Measurements from ENCODE around the gene PIK3R2.
"Not testable (repeated sequence)": the region's sequence is repeated elsewhere in the genome, so short reads cannot be mapped to it uniquely, and the experiment has no call there.

The PIK3R2 gene

GRCh38 chr19:18156268-18156667, 3.3 kb downstream of the PIK3R2 start:
- H3K27me3 ChIP-seq (ENCODE audit: control insufficient read depth, insufficient read depth, low read length) = no peaks in the 10 kb centered on the region
- no peak overlapping the region for H3K9ac ChIP-seq (ENCODE audit: low read length)
- H3K36me3 ChIP-seq (ENCODE audit: control insufficient read depth, insufficient read depth, low read length) = peaks cover 12% of the 10 kb centered on the region
- peaks cover 22% of the 10 kb centered on the region for H3K4me1 ChIP-seq (ENCODE audit: control insufficient read depth, insufficient read depth, low read length)
- H3K27ac ChIP-seq (ENCODE audit: low read depth, low read length) = no peak overlapping the region
- H3K9me3 ChIP-seq (ENCODE audit: control insufficient read depth, insufficient read depth, low read depth, low read length) = no peaks in the 10 kb centered on the region
- no peak overlapping the region for H3K4me3 ChIP-seq (ENCODE audit: low read depth, low read length)

GRCh38 chr19:18156841-18157464, 4.0 kb downstream of the PIK3R2 start:
- H3K4me1 ChIP-seq (ENCODE audit: control insufficient read depth, insufficient read depth, low read length) = peaks cover 20% of the 10 kb centered on the region
- no peak overlapping the region for H3K27ac ChIP-seq (ENCODE audit: low read depth, low read length)
- H3K36me3 ChIP-seq (ENCODE audit: control insufficient read depth, insufficient read depth, low read length) = peaks cover 15% of the 10 kb centered on the region
- no peak overlapping the region for H3K9ac ChIP-seq (ENCODE audit: low read length)
- H3K27me3 ChIP-seq (ENCODE audit: control insufficient read depth, insufficient read depth, low read length) = no peaks in the 10 kb centered on the region
- H3K4me3 ChIP-seq (ENCODE audit: low read depth, low read length) = no peak overlapping the region
- no peaks in the 10 kb centered on the region for H3K9me3 ChIP-seq (ENCODE audit: control insufficient read depth, insufficient read depth, low read depth, low read length)

- Histone ChIP-seq H3K4me1 (ENCODE audit: control insufficient read depth, insufficient read depth, low read length) (peaks cover 20% of the 10 kb centered on the region), H3K4me3 (ENCODE audit: low read depth, low read length) (no peak overlapping the region), H3K36me3 (ENCODE audit: control insufficient read depth, insufficient read depth, low read length) (peaks cover 20% of the 10 kb centered on the region), H3K9ac (ENCODE audit: low read length) (no peak overlapping the region), H3K27ac (ENCODE audit: low read depth, low read length) (no peak overlapping the region), H3K9me3 (ENCODE audit: control insufficient read depth, insufficient read depth, low read depth, low read length) (no peaks in the 10 kb centered on the region), H3K27me3 (ENCODE audit: control insufficient read depth, insufficient read depth, low read length) (no peaks in the 10 kb centered on the region)
These were observed 4.6 kb downstream of the PIK3R2 start for GRCh38 chr19:18157465-18158063.

GRCh38 chr19:18158467-18158866, 5.5 kb downstream of the PIK3R2 start:
- no peak overlapping the region for H3K9ac ChIP-seq (ENCODE audit: low read length)
- H3K4me3 ChIP-seq (ENCODE audit: low read depth, low read length) = no peak overlapping the region
- H3K27ac ChIP-seq (ENCODE audit: low read depth, low read length) = no peak overlapping the region
- no peaks in the 10 kb centered on the region for H3K9me3 ChIP-seq (ENCODE audit: control insufficient read depth, insufficient read depth, low read depth, low read length)
- peaks cover 20% of the 10 kb centered on the region for H3K4me1 ChIP-seq (ENCODE audit: control insufficient read depth, insufficient read depth, low read length)
- no peaks in the 10 kb centered on the region for H3K27me3 ChIP-seq (ENCODE audit: control insufficient read depth, insufficient read depth, low read length)
- H3K36me3 ChIP-seq (ENCODE audit: control insufficient read depth, insufficient read depth, low read length) = peaks cover 29% of the 10 kb centered on the region

GRCh38 chr19:18159059-18159616, 6.2 kb downstream of the PIK3R2 start:
- H3K9me3 ChIP-seq (ENCODE audit: control insufficient read depth, insufficient read depth, low read depth, low read length); H3K4me3 ChIP-seq (ENCODE audit: low read depth, low read length); H3K27me3 ChIP-seq (ENCODE audit: control insufficient read depth, insufficient read depth, low read length); H3K27ac ChIP-seq (ENCODE audit: low read depth, low read length); H3K9ac ChIP-seq (ENCODE audit: low read length): not testable (repeated sequence)
- H3K36me3 ChIP-seq (ENCODE audit: control insufficient read depth, insufficient read depth, low read length) = peaks cover 32% of the 10 kb centered on the region
- peaks cover 19% of the 10 kb centered on the region for H3K4me1 ChIP-seq (ENCODE audit: control insufficient read depth, insufficient read depth, low read length)

- no peak overlapping the region for H3K9ac ChIP-seq (ENCODE audit: low read length)
- H3K36me3 ChIP-seq (ENCODE audit: control insufficient read depth, insufficient read depth, low read length) = peaks cover 35% of the 10 kb centered on the region
These were observed 6.8 kb downstream of the PIK3R2 start for GRCh38 chr19:18159810-18160209.

GRCh38 chr19:18160493-18160970, 7.6 kb downstream of the PIK3R2 start:
- Histone ChIP-seq H3K27ac (ENCODE audit: low read depth, low read length) (no peak overlapping the region), H3K9ac (ENCODE audit: low read length) (no peak overlapping the region), H3K36me3 (ENCODE audit: control insufficient read depth, insufficient read depth, low read length) (peaks cover 34% of the 10 kb centered on the region), H3K9me3 (ENCODE audit: control insufficient read depth, insufficient read depth, low read depth, low read length) (no peaks in the 10 kb centered on the region), H3K4me1 (ENCODE audit: control insufficient read depth, insufficient read depth, low read length) (peaks cover 15% of the 10 kb centered on the region), H3K4me3 (ENCODE audit: low read depth, low read length) (0 out of 2 replicates have a peak overlapping the region, but pooled peaks have one; percentile 15), H3K27me3 (ENCODE audit: control insufficient read depth, insufficient read depth, low read length) (no peaks in the 10 kb centered on the region)

More at GRCh38 chr19:18159810-18160209, 6.8 kb downstream of the PIK3R2 start:
- H3K9me3 ChIP-seq (ENCODE audit: control insufficient read depth, insufficient read depth, low read depth, low read length) = no peaks in the 10 kb centered on the region
- no peak overlapping the region for H3K4me3 ChIP-seq (ENCODE audit: low read depth, low read length)
- no peak overlapping the region for H3K27ac ChIP-seq (ENCODE audit: low read depth, low read length)
- H3K4me1 ChIP-seq (ENCODE audit: control insufficient read depth, insufficient read depth, low read length) = peaks cover 15% of the 10 kb centered on the region
- H3K27me3 ChIP-seq (ENCODE audit: control insufficient read depth, insufficient read depth, low read length) = no peaks in the 10 kb centered on the region

GRCh38 chr19:18160971-18161635, 8.1 kb downstream of the PIK3R2 start:
- no peak overlapping the region for H3K9ac ChIP-seq (ENCODE audit: low read length)
- peaks cover 15% of the 10 kb centered on the region for H3K4me1 ChIP-seq (ENCODE audit: control insufficient read depth, insufficient read depth, low read length)
- no peak overlapping the region for H3K27ac ChIP-seq (ENCODE audit: low read depth, low read length)
- H3K36me3 ChIP-seq (ENCODE audit: control insufficient read depth, insufficient read depth, low read length) = peaks cover 36% of the 10 kb centered on the region
- H3K27me3 ChIP-seq (ENCODE audit: control insufficient read depth, insufficient read depth, low read length) = no peaks in the 10 kb centered on the region
- H3K9me3 ChIP-seq (ENCODE audit: control insufficient read depth, insufficient read depth, low read depth, low read length) = no peaks in the 10 kb centered on the region
- peak overlapping the region; percentile 23 for H3K4me3 ChIP-seq (ENCODE audit: low read depth, low read length)

- no peaks in the 10 kb centered on the region for H3K27me3 ChIP-seq (ENCODE audit: control insufficient read depth, insufficient read depth, low read length)
- H3K4me1 ChIP-seq (ENCODE audit: control insufficient read depth, insufficient read depth, low read length) = peaks cover 15% of the 10 kb centered on the region
- peaks cover 37% of the 10 kb centered on the region for H3K36me3 ChIP-seq (ENCODE audit: control insufficient read depth, insufficient read depth, low read length)
- H3K27ac ChIP-seq (ENCODE audit: low read depth, low read length) = no peak overlapping the region
- no peaks in the 10 kb centered on the region for H3K9me3 ChIP-seq (ENCODE audit: control insufficient read depth, insufficient read depth, low read depth, low read length)
- no peak overlapping the region for H3K9ac ChIP-seq (ENCODE audit: low read length)
- peak overlapping the region; percentile 23 for H3K4me3 ChIP-seq (ENCODE audit: low read depth, low read length)
These were observed 8.7 kb downstream of the PIK3R2 start for GRCh38 chr19:18161636-18162002.

- Histone ChIP-seq H3K27ac (ENCODE audit: low read depth, low read length) (no peak overlapping the region), H3K4me1 (ENCODE audit: control insufficient read depth, insufficient read depth, low read length) (peaks cover 8% of the 10 kb centered on the region), H3K9me3 (ENCODE audit: control insufficient read depth, insufficient read depth, low read depth, low read length) (no peaks in the 10 kb centered on the region), H3K27me3 (ENCODE audit: control insufficient read depth, insufficient read depth, low read length) (no peaks in the 10 kb centered on the region), H3K4me3 (ENCODE audit: low read depth, low read length) (no peak overlapping the region), H3K9ac (ENCODE audit: low read length) (no peak overlapping the region), H3K36me3 (ENCODE audit: control insufficient read depth, insufficient read depth, low read length) (peaks cover 54% of the 10 kb centered on the region)
These were observed 11.1 kb downstream of the PIK3R2 start for GRCh38 chr19:18164072-18164471.
